Measurements from ENCODE around the gene BUD31.

- TF ChIP-seq POLR2AphosphoS5 (IDR thresholded peaks at IDR 0.05; ENCODE audit: low read depth) (no peak), CTCF (conservative IDR thresholded peaks at IDR 0.05; ENCODE audit: low read depth in 2 of 2) (no peak), JUNB (IDR thresholded peaks at IDR 0.05; ENCODE audit: unreplicated experiment) (no peak), EZH2phosphoT487 (IDR thresholded peaks at IDR 0.05; ENCODE audit: unreplicated experiment) (no peak), CREB1 (CRISPR knock-in tag; IDR thresholded peaks at IDR 0.05; ENCODE audit: low read depth) (no peak), STAT1 (IDR thresholded peaks at IDR 0.05; ENCODE audit: unreplicated experiment) (no peak), EZH2 (IDR thresholded peaks at IDR 0.05; ENCODE audit: low read depth, unreplicated experiment) (no peak), ETS1 (IDR thresholded peaks at IDR 0.05) (no peak), ZNF462 (CRISPR knock-in tag; IDR thresholded peaks at IDR 0.05) (no peak), REST (IDR thresholded peaks at IDR 0.05; ENCODE audit: unreplicated experiment) (no peak), ZNF114 (CRISPR knock-in tag; IDR thresholded peaks at IDR 0.05) (no peak), ZNF331 (CRISPR knock-in tag; IDR thresholded peaks at IDR 0.05; ENCODE audit: low read depth) (no peak), NANOG (IDR thresholded peaks at IDR 0.05; ENCODE audit: borderline replicate concordance) (no peak)
These were observed 11.3 kb upstream of the BUD31 start for GRCh38 chr7:99397297-99397983.
